GM23338 (cell line): ENCODE measurements around the gene AP1G1. TPM values are rescaled to one million over a fixed set of nuclear protein-coding genes. Genes with fewer than 3 reads are reported as not detected.

Experiments
- ATAC-seq: fragments of 200-7000 bp; cut with Tn5 transposase; 3 replicates; pipeline ENCODE4 v1.9.1; 2020
- DNase-seq: peaks from one replicate; pipeline ENCODE4 v3.0.0-alpha.2; 2015; ENCODE audit warnings: low spot score
- H2AFZ ChIP-seq: fragments of 200-600 bp; sonication (generic); 2 replicates; pipeline ENCODE4 v1.8.0; 2016; ENCODE audit warnings: antibody characterized with exemption, mild to moderate bottlenecking, moderate library complexity
- H3F3A ChIP-seq: fragments of 200-600 bp; sonication (generic); replicated peaks from 2 replicates; pipeline ENCODE4 v1.8.0; 2017; ENCODE audit warnings: antibody characterized with exemption, mixed run types, low read depth
- H3K27ac ChIP-seq: fragments of 200-600 bp; sonication (generic); 2 replicates; pipeline ENCODE4 v1.6.1; 2016; ENCODE audit warnings: low read depth
- H3K27me3 ChIP-seq: fragments of 200-600 bp; sonication (generic); 2 replicates; pipeline ENCODE4 v1.8.0; 2016; ENCODE audit warnings: mild to moderate bottlenecking, mixed run types, moderate library complexity; ENCODE audit not compliant: insufficient read depth
- H3K36me3 ChIP-seq: fragments of 200-600 bp; sonication (generic); 2 replicates; pipeline ENCODE4 v1.8.0; 2016; ENCODE audit warnings: mild to moderate bottlenecking; ENCODE audit not compliant: insufficient read depth
- H3K4me1 ChIP-seq: fragments of 200-600 bp; sonication (generic); 2 replicates; pipeline ENCODE4 v1.8.0; 2016; ENCODE audit warnings: mild to moderate bottlenecking, moderate library complexity; ENCODE audit not compliant: insufficient read depth
- H3K4me2 ChIP-seq: fragments of 200-600 bp; sonication (generic); 2 replicates; pipeline ENCODE4 v1.7.1; 2017; ENCODE audit warnings: mixed run types
- H3K4me3 ChIP-seq: fragments of 200-600 bp; sonication (generic); 2 replicates; pipeline ENCODE4 v1.6.1; 2016; ENCODE audit warnings: mixed run types
- H3K79me2 ChIP-seq: fragments of 200-600 bp; sonication (generic); replicated peaks from 2 replicates; pipeline ENCODE4 v1.8.0; 2017; ENCODE audit warnings: mild to moderate bottlenecking; ENCODE audit not compliant: insufficient read depth
- H3K9me2 ChIP-seq: fragments of 200-600 bp; sonication (generic); 2 replicates; pipeline ENCODE4 v1.8.0; 2017; ENCODE audit not compliant: insufficient read depth
- H4K20me1 ChIP-seq: fragments of 200-600 bp; sonication (generic); replicated peaks from 2 replicates; pipeline ENCODE4 v1.8.0; 2017; ENCODE audit warnings: mild to moderate bottlenecking; ENCODE audit not compliant: insufficient read depth
- H3K27ac Mint-ChIP-seq: 2 replicates; pipeline ENCODE4 v1.8.0; 2020; ENCODE audit warnings: inconsistent platforms, mild to moderate bottlenecking, moderate library complexity, mixed read lengths
- H3K27me3 Mint-ChIP-seq: 3 replicates; pipeline ENCODE4 v1.8.0; 2022; ENCODE audit warnings: low read depth, mild to moderate bottlenecking, moderate library complexity, mixed read lengths, inconsistent platforms; ENCODE audit not compliant: insufficient read depth, poor library complexity
- H3K36me3 Mint-ChIP-seq: 3 replicates; pipeline ENCODE4 v1.8.0; 2021; ENCODE audit warnings: low read depth, mild to moderate bottlenecking, inconsistent platforms, moderate library complexity, mixed read lengths
- H3K4me1 Mint-ChIP-seq: 3 replicates; pipeline ENCODE4 v1.8.0; 2020; ENCODE audit warnings: mild to moderate bottlenecking, inconsistent platforms, mixed read lengths
- H3K4me3 Mint-ChIP-seq: 3 replicates; pipeline ENCODE4 v1.8.0; 2021; ENCODE audit warnings: moderate library complexity, mild to moderate bottlenecking, inconsistent platforms, mixed read lengths
- H3K9me3 Mint-ChIP-seq: 3 replicates; pipeline ENCODE4 v1.8.0; 2020; ENCODE audit warnings: moderate library complexity, mild to moderate bottlenecking, inconsistent platforms, mixed read lengths
- CREB1 ChIP-seq: fragments of 250-450 bp; sonication (Bioruptor Pico); IDR thresholded peaks from 2 replicates; pipeline ENCODE4 v1.5.0; 2020; ENCODE audit warnings: low read depth, mild to moderate bottlenecking, moderate library complexity
- CTCF ChIP-seq, 2 experiments: fragments of 200-600 bp in 1 of 2; sonication (generic) in 1 of 2; conservative IDR thresholded peaks; 2 replicates each; pipeline versions ENCODE4 v1.5.1 to v1.6.1; 2016 to 2017; ENCODE audit warnings: antibody characterized with exemption in 2 of 2, low read depth in 2 of 2, mild to moderate bottlenecking in 2 of 2, moderate library complexity in 1 of 2
- ETS1 ChIP-seq: IDR thresholded peaks from 2 replicates; pipeline ENCODE4 v1.6.1; 2016; ENCODE audit warnings: antibody characterized with exemption
- EZH2phosphoT487 ChIP-seq: fragments of 200-600 bp; sonication (generic); IDR thresholded peaks from one replicate; pipeline ENCODE4 v1.8.1; 2018; ENCODE audit warnings: antibody characterized with exemption; ENCODE audit not compliant: unreplicated experiment
- JUNB ChIP-seq: IDR thresholded peaks from one replicate; pipeline ENCODE4 v1.6.1; 2016; ENCODE audit warnings: antibody characterized with exemption; ENCODE audit not compliant: unreplicated experiment
- NANOG ChIP-seq: IDR thresholded peaks from 2 replicates; pipeline ENCODE4 v1.6.1; 2016; ENCODE audit warnings: antibody characterized with exemption, borderline replicate concordance
- REST ChIP-seq: IDR thresholded peaks from one replicate; pipeline ENCODE4 v1.6.1; 2018; ENCODE audit warnings: antibody characterized with exemption; ENCODE audit not compliant: unreplicated experiment
- ZNF114 ChIP-seq: fragments of 250-450 bp; sonication (Bioruptor Pico); IDR thresholded peaks from 2 replicates; pipeline ENCODE4 v1.5.0; 2020; ENCODE audit warnings: mild to moderate bottlenecking, moderate library complexity
- ZNF331 ChIP-seq: fragments of 250-450 bp; sonication (Bioruptor Pico); IDR thresholded peaks from 2 replicates; pipeline ENCODE4 v1.5.0; 2020; ENCODE audit warnings: low read depth, mild to moderate bottlenecking, moderate library complexity
- ZNF462 ChIP-seq: fragments of 250-450 bp; sonication (Bioruptor Pico); IDR thresholded peaks from 2 replicates; pipeline ENCODE4 v1.5.0; 2020; ENCODE audit warnings: mild to moderate bottlenecking, moderate library complexity
- polyA plus RNA-seq: library from polyadenylated mRNA; unstranded; fragments of >200 nt; fragmentation: Nextera tagmentation; extraction: Ambion mirVana; gene quantifications from 2 replicates; pipeline ENCODE4 v1.2.1, GENCODE V29; 2016
- total RNA-seq: library from RNA; depleted of rRNA; stranded (reverse); fragments of >200 nt; shearing (Covaris generic); gene quantifications from 2 replicates; pipeline ENCODE4 v1.2.3, GENCODE V29; 2014

AP1G1 gene
- total and polyA plus RNA-seq, 2 experiments from 2014 or later: 16.3 to 73.3 TPM

GRCh38 chr16:71754652-71755051 lies 54.0 kb downstream of the AP1G1 start (continued):
- TF ChIP-seq REST (no peak), ETS1 (no peak), JUNB (no peak), ZNF331 (CRISPR knock-in tag) (no peak), CTCF (conservative IDR thresholded peaks at IDR 0.05; ENCODE audit: low read depth in 2 of 2) (no peak)

GRCh38 chr16:71754108-71754507 lies 54.5 kb downstream of the AP1G1 start:
- no peak overlapping the region for H2AFZ ChIP-seq
- Mint-ChIP-seq H3K4me3 (no peak overlapping the region), H3K4me1 (no peaks in the 10 kb centered on the region), H3K27ac (no peak overlapping the region), H3K9me3 (no peaks in the 10 kb centered on the region), H3K36me3 (peaks cover 48% of the 10 kb centered on the region), H3K27me3 (no peaks in the 10 kb centered on the region)
- no peak overlapping the region for H3K27ac ChIP-seq
- H3K79me2 ChIP-seq: no peaks in the 10 kb centered on the region
- no peaks in the 10 kb centered on the region; the same call in none of the 2 replicates for H3F3A ChIP-seq
- DNase-seq (no peak), ATAC-seq (no peak)
- peaks cover 6% of the 10 kb centered on the region; the same call in 1 of the 2 replicates for H4K20me1 ChIP-seq
- no peak overlapping the region for H3K4me3 ChIP-seq
- no peaks in the 10 kb centered on the region for H3K4me1 ChIP-seq
- H3K27me3 ChIP-seq: no peaks in the 10 kb centered on the region
- H3K9me2 ChIP-seq: no peaks in the 10 kb centered on the region
- H3K4me2 ChIP-seq: no peak overlapping the region
- peaks cover 40% of the 10 kb centered on the region for H3K36me3 ChIP-seq
- no peak for TF ChIP-seq NANOG
- no peak for TF ChIP-seq EZH2phosphoT487
- TF ChIP-seq CREB1 (CRISPR knock-in tag): no peak
- TF ChIP-seq ZNF114 (CRISPR knock-in tag): no peak
- no peak for TF ChIP-seq CTCF (conservative IDR thresholded peaks at IDR 0.05; ENCODE audit: low read depth in 2 of 2)
- no peak for TF ChIP-seq ZNF462 (CRISPR knock-in tag)
